ENCODE data around the gene SHANK3. TPM values are rescaled to one million over a fixed set of nuclear protein-coding genes. Genes with fewer than 3 reads are reported as not detected.

SHANK3 gene
- total and polyA plus RNA-seq, 2 donors (not counting 3 experiments of a cell fraction or from before 2014, with no cell fraction given) = 26.1 to 158 TPM

- no peaks in the 10 kb centered on the region for H3K9me1 ChIP-seq (replicated peaks; ENCODE audit: control insufficient read depth, extremely low read depth, insufficient read depth, low read length)
- DNase-seq (ENCODE audit: low read depth, low spot score) = no peak
- no peak overlapping the region for H3K9ac ChIP-seq (replicated peaks; ENCODE audit: extremely low read depth, insufficient read depth, low read length)
- no peak overlapping the region for H3K27ac ChIP-seq (ENCODE audit: insufficient read depth, low read depth, low read length)
- H3K36me3 ChIP-seq (ENCODE audit: control insufficient read depth in 2 of 2, extremely low read depth in 1 of 2, insufficient read depth in 2 of 2, low read length in 2 of 2) = peaks cover 34 to 74% of the 10 kb centered on the region in 2 experiments
- H3K4me2 ChIP-seq (ENCODE audit: insufficient read depth, low read length) = no peak overlapping the region
- H3K9me3 ChIP-seq (replicated peaks; ENCODE audit: control insufficient read depth, insufficient read depth, low read length) = no peaks in the 10 kb centered on the region
- H2AFZ ChIP-seq (ENCODE audit: low read depth, low read length) = no peak overlapping the region
- no peaks in the 10 kb centered on the region for H3K27me3 ChIP-seq (ENCODE audit: control insufficient read depth in 2 of 2, insufficient read depth in 2 of 2, low read length in 2 of 2)
- BruUV-seq (replicated peaks) = no TSS peak
- no peaks in the 10 kb centered on the region for H4K20me1 ChIP-seq (replicated peaks; ENCODE audit: control insufficient read depth, extremely low read depth, insufficient read depth, low read length)
- FAIRE-seq = no peak
- TF ChIP-seq FOS (IDR thresholded peaks at IDR 0.05; ENCODE audit: borderline replicate concordance, insufficient read depth, low read length) (no peak), MYC (IDR thresholded peaks at IDR 0.05; ENCODE audit: low read depth, low read length) (no peak), POLR2A (IDR thresholded peaks at IDR 0.05; ENCODE audit: low read depth, low read length) (no peak), GATA2 (IDR thresholded peaks at IDR 0.05; ENCODE audit: insufficient read depth, insufficient read length, low read depth, low read length) (no peak), EZH2 (IDR thresholded peaks at IDR 0.05; ENCODE audit: borderline replicate concordance, low read depth, low read length, severe bottlenecking) (no peak), CTCF (IDR thresholded peaks at IDR 0.05; ENCODE audit: extremely low read depth in 1 of 2, insufficient read depth in 1 of 2, low read depth in 1 of 2, low read length in 2 of 2) (no peak), JUN (IDR thresholded peaks at IDR 0.05; ENCODE audit: borderline replicate concordance, insufficient read depth, insufficient read length, low read depth) (no peak), MAX (IDR thresholded peaks at IDR 0.05; ENCODE audit: insufficient read depth, insufficient read length) (no peak), POLR2AphosphoS5 (IDR thresholded peaks at IDR 0.05; ENCODE audit: insufficient read depth, low read depth, low read length) (no peak)
- intact Hi-C loops (cut with micrococcal nuclease) = no loop called here
- ChIA-PET CTCF (no interaction called here), POLR2A (no interaction called here)
- peaks cover 16% of the 10 kb centered on the region for H3K79me2 ChIP-seq (ENCODE audit: control insufficient read depth, insufficient read depth, low read length)
- no peaks in the 10 kb centered on the region for H3K4me1 ChIP-seq (ENCODE audit: control insufficient read depth, extremely low read depth, insufficient read depth, low read length)
- H3K4me3 ChIP-seq (replicated peaks in 1 of 3; ENCODE audit: insufficient read depth in 1 of 3, low read depth in 1 of 3, low read length in 3 of 3) = no peak overlapping the region
- dilution Hi-C loops (cut with MboI; ENCODE audit: extremely low pct_ligation_motif_present, low sequenced_read_pairs) = no loop called here
Measured at GRCh38 chr22:50710221-50710620, 37.6 kb downstream of the SHANK3 start.

Data from endothelial cell of umbilical vein (primary cell).